GM12872 (cell line): ENCODE results near the gene ADAMTS18.

Experiments
- TF ChIP-seq, protein P1 (sequence below): IDR thresholded peaks from 3 replicates; pipeline ENCODE4 v1.5.1; 2011; ENCODE audit warnings: low read depth, mild to moderate bottlenecking, low read length, moderate library complexity; ENCODE audit not compliant: insufficient read depth

Gene ADAMTS18

DNA sequence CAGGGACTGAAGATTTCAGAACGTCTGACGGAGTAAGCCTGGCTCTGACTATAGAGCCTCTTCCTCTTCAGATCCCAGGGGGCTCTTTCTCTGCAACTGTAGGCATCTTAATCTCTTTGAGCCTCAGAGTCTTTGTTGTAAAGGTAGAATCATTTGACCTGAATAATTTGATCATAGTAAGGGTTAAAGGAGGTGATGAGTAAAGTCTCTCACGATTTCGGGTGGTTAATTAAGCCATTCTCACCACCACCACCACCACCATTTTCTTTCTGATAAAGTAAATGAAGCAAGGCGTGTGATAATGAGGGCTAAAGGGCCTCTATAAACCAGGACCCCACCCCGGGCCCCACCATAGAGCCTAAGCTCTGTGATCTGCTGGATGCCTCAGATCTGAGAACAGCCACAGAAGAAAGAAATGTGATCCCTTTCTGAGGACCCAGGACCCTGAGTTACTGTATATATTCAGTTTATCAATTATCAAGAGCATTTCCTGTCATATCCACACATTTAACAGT, 33.0 kb upstream of the ADAMTS18 start:
- TF ChIP-seq, protein P1, sequence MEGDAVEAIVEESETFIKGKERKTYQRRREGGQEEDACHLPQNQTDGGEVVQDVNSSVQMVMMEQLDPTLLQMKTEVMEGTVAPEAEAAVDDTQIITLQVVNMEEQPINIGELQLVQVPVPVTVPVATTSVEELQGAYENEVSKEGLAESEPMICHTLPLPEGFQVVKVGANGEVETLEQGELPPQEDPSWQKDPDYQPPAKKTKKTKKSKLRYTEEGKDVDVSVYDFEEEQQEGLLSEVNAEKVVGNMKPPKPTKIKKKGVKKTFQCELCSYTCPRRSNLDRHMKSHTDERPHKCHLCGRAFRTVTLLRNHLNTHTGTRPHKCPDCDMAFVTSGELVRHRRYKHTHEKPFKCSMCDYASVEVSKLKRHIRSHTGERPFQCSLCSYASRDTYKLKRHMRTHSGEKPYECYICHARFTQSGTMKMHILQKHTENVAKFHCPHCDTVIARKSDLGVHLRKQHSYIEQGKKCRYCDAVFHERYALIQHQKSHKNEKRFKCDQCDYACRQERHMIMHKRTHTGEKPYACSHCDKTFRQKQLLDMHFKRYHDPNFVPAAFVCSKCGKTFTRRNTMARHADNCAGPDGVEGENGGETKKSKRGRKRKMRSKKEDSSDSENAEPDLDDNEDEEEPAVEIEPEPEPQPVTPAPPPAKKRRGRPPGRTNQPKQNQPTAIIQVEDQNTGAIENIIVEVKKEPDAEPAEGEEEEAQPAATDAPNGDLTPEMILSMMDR, result no peak

DNA sequence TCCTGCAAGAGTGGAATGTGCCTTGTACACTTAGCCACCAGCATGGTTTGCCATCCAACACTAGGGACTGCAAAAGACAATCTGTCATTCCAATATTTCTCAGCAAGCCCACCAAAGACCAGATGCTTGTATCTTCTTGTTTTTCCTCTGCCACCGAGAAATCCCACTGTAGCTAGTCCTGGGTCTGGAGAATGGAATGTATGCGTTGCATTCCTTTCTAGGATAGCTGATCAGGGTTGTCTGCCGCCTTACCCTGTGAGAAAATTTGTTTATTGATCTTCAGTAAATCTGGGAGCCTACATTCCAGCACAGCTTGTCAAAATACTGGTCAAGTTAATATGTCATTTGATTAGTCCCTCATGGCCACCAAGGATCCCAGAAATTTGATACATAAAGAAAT, 28.1 kb upstream of the ADAMTS18 start:
- TF ChIP-seq, protein P1, result no peak

DNA sequence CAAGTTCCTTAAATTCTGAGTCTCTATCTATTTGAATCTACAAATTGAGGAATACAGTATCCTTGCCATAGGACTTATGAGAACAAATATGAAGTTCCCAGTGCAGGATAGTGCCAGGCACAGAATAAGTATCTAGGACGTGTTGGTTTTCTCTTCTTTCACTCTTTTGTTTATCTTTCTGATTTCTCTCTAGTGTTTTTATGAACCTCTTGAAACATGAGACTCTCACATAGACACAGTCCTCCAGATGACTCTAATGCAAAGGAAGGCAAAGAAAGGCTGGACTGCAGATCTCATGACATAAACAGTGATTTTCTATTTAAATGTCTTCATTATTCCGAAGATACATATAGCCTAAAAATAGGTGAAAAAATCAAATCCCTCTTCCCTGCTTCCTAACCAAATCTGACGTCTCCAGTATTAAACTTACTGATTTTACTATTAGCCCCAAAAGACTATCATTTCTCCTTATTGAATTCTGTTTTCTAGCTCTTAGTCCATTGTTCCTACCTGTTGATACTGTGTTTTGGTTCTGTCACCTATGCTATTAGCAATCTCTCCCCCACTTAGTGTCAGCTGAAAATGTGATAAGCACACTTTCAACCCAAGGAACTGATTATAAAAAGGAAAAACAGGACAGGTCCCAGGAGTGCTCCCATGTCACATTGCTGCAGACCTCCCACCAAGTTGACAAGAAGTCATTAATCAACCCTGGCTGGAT, 24.9 kb upstream of the ADAMTS18 start:
- TF ChIP-seq, protein P1, result no peak

DNA sequence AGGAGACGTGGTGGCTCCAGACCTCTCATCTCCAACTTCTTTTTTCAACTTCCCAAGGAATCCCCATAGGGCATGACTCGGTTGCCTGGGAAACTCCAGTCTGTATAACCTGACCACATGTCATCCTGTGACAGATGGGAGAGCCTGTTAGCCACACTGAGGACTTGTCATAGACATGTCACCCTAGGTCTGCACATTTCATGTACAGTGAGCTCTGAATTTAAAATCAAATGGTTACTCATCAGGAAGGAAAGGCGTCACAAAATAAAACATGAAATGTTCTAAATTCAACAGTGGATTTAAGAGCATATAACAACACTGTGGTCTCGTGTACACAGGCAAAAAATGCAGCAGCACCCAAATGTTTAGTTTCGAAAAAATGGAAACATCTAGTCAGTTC, 22.2 kb upstream of the ADAMTS18 start:
- TF ChIP-seq, protein P1, result no peak

DNA sequence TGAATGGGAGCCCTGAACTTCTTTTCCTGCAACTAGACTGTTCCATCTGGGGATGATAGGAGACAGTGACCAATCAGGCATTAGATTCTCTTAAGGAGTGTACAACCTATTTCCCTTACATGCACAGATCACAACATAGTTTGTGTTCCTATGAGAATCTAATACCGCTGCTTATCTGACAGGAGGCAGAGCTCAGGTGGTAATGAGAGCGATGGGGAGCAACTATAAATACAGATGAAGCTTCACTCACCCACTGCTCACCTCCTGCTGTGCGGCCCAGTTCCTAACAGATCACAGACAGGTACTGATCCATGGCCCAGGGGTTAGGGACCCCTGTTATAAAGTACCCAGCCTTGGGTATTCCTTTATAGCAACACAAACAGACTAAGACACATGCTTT, 17.4 kb upstream of the ADAMTS18 start:
- TF ChIP-seq, protein P1, result no peak

DNA sequence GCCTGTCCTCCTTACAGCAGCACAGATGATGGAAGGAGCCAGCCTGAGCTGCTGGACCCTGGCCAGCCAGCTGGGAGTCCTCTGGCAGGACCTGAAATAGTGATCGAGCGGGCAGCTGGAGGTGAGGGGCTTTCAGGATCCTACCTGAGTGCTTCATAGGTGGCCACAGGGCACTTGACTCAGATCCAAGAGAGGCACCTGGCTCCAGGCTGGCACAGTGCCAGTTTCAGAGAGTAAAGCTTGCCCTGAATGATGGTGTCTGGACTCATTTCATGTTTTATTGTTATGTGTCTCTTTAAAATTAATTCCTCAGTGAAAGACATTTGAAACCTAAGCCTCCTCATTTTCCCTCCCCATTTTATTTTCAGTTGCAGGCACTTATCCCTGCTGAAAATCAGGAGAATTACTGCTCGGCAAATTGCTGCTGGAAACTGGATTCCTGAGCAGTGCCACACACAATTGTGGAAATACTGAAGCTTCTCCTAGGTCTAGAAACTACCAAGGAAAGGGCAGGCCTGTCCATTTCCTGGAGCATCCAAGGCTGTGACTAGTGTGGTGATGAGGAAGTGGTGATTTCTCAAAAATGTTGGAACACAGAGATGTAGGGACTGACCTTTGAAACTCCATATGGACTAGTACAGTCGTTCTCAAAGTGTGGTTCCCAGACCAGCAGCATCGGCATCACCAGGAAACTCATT, 16.1 kb upstream of the ADAMTS18 start:
- TF ChIP-seq, protein P1, result no peak

DNA sequence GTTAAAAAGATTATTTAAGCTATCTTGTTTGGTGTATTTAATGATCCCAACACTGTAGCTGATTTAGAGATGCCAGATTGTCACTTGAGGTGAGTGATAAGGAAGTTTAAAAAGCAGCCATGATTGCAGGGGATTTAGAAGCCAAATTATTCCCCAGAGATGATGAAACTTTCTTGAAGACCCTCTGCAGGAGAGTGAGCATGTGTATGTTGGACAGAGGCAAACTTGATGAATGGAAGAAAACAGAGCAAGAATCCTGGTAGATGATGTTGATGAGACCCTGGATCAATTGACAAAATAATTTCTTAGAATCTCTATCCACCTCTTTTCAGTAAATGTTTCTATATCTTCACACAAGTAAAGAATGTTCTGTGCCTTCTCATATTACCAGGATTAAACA, 14.4 kb upstream of the ADAMTS18 start:
- TF ChIP-seq, protein P1, result no peak
